ENCODE results near the gene OLFML2A.
"Not testable (repeated sequence)": the region's sequence is repeated elsewhere in the genome, so short reads cannot be mapped to it uniquely, and the experiment has no call there.

OLFML2A gene

DNA sequence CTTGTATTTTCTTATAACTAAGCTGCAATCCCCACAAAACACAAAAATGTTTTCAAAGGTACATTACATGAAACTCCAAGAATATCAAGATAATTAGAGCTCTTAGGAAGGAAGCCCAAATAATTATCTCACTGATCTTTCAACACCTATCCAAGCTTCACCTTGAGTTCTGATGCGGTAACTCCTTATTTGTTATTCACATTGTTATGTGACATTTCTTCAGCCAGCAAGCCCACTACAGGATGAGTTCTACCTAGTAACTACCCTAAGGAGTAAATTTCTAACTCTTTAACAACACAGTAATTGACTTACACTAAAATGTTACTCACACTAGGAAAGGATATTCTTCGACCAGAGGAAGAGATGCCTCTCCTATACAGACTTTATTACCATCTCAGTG lies 15.7 kb upstream of the OLFML2A start:
- DNase-seq (ENCODE audit: low read depth, low spot score), result no peak

DNA sequence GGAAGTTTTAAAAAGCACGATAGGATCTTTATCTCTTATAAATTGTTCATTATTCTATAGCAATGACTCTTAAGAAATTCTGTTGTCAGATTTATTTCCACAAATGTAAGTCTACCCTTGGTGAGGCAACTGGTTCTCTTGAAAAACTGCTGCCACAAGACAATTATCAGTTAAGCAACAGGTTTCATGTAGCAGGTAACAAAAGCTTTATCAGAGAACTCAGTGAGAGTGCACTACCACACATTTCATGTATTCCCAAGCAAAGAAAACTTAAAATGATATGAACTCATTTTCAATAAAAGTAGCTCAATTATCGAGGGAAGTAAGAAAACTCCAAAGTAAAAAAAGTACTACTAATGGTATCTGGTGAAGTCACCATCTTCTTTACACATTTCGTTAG lies 15.2 kb upstream of the OLFML2A start:
- no peak for DNase-seq (ENCODE audit: low read depth, low spot score)

DNA sequence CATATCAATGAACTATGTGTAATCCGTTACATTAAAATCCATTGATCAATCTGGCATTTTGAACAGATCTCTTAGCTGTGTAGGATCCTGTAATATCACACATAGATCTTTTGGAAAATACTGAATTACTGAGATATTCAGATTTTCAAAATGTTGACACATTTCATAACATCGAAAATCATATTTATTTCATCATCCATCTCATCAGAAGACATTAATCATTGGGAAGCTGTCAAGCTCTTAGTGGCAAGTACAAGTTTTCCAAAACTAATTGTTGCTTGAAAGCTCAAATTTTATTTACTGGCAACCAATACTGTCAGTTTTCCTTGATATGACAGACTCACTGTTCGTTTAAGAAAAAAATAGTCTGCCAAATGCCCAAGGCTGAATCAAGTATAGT lies 14.3 kb upstream of the OLFML2A start:
- no peak for DNase-seq (ENCODE audit: low read depth, low spot score)

DNA sequence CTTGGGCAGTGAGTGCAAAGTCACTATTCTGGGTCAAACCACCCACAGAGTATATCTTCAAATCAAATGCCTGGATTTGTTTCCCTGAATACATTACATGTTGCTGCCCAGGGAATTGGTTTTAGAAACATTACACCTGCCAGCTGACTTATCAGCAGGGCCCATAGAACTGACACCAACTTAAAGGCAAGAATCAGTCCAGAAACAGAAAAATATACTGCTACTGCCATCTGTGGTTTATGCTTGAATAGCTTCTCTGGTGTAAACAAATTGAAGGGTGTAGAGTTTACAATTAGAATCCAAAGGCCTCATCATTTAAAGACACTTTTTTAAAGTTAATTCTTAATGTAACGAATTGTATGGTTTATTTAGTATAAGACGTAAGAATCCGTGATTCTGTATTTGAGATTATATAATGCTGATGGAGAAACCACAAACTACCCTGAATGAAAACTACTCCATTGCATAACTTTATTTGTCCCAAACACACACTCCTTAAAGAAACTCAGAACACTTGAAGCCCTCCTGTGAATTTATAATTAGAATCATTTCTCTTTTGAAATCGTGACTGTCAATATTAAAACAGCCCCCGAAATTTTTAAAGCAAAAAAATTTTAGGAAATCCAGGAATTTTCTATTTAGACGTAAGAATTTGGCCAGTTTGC lies 12.0 kb upstream of the OLFML2A start:
- DNase-seq (ENCODE audit: low read depth, low spot score), result no peak

DNA sequence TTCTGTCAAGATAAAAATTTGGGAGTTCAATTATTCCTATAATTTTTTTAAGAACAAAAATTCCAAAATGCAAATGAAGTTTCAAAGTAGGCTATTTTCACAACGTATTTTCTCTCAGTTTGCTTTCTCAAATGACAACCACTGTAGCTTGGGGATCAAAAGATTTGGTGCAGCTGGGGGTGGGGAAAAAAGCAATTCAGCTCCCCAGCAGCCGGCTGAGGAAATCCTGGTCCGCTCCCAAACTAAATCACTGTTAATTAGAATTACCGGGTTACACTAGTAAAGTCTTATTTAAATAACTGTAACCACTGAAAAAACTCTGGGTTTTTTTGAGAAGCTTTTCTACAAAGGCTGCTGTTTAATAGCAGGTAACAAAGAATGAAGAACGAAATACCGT lies 11.5 kb upstream of the OLFML2A start:
- no peak for DNase-seq (ENCODE audit: low read depth, low spot score)

DNA sequence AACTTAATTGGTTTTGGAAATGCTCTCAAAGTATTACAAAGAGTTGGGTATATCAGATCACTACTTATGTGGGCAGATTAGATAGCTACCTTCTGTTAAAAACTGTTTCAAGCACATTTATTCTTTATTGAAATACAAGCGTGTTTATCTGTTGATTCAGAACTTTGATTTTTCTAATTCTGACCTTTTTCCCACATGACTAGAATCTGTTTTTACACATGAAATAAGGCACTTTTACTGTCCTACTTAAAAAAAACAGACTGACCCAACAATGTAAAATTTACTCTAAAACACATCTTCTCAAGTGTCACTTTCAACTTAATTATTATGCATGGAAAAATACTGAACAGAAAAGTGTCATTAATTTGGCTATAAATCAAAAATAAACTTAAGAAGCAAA lies 10.6 kb upstream of the OLFML2A start:
- DNase-seq (ENCODE audit: low read depth, low spot score), result no peak

DNA sequence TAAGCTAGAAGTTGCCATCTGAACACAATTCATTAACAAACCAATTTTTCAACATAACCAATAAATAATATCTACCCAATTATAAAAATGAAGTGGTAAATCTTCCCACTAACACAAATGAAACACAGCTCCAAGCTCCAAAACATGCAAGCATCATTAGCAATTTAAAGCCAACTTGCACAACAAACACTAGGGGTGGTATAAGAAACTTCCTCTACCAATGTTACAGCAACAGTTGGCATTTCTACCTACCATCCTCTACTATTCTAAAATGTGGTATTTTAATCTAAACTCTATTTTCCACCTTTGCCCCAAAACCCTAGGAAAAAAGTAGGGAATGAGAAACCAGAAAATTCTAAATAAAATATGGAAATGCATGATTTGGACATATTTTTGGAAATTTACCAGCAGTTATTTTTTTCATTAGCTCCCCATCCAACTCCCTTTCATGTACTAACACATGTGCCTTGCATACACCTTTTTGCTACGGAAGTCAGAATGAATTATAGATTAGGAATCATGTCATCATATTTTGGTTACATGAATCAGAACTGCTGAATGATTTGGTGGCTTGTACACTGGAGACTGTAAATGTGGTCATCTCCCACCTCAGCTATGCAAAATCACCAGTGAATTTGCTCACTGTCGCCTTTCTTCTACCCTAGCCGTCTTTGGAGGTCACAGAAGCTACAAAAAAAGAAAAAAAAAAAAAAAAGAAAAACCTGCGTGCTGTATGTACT lies 9.9 kb upstream of the OLFML2A start:
- DNase-seq (ENCODE audit: low read depth, low spot score), result no peak

DNA sequence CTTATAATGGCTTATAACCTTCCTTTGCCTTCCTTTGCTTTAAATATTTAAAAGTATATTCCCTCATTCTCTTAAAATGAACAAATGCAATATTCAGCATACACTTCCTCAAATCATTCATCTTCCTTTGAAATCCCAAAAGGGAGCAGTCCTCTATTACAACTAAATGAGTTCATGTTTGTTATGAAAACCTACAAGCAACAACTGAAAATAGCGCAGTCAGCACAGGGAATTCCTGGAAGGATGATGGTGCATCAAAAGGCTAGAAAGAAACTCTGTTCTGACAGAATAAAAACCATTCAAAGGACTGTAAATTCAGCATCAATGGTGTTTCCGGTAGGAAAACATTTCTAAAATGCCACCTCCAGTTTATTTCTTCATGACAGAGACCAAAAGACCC lies 9.1 kb upstream of the OLFML2A start:
- DNase-seq (ENCODE audit: low read depth, low spot score), result no peak

DNA sequence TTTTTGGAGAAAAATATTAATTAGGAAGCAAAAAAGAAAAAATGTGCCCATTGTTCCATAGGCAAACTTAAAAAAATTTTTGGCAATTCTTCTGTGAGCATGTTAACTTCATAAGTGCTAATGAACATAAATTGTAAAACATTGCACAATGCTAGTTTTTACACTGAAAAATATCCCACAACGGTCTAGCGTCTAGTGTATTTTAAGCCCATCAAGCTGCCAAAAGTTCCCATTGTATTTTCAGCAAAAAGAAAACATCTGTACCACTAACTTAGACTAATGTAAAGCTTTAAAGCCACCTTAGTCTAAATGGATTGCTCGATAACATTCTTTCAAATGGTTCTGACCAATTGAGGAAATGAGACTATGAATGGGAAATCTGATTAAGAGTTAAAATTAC lies 8.6 kb upstream of the OLFML2A start:
- no peak for DNase-seq (ENCODE audit: low read depth, low spot score)

DNA sequence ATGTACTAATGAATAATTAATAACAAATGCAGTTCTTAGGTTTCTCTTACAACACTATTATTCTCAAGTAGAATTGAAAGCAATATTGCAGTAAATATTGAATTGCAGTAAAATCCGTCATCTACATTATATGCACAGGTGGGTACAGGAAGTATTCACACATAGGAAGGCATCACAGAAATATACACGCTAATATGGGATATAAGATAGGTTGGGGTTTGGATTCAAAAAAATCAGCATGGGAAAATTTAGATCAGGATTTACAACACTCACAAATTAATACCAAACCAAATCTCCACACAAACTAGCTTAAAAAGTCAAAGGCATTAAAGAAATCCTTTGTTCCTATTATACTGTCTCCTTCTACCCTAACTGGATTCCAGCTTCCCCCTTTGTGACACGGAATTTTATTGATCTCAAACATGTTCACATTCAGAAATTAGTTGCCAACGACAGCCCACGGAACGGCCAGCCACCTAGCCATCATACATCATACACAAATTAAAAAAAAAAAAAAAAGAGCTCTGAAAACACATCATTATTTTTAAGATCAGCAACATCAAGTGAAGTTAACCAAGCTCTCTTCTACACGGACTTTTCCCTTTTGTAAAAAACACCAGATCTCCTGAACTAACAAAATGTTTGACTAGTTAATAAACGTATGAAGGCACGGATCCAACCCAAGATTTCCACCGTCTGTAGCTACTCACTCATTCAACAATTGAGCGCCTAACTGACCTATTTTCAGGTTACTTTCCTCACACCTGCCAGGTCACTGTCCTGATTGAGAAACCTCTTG lies 8.0 kb upstream of the OLFML2A start:
- no peak for DNase-seq (ENCODE audit: low read depth, low spot score)

DNA sequence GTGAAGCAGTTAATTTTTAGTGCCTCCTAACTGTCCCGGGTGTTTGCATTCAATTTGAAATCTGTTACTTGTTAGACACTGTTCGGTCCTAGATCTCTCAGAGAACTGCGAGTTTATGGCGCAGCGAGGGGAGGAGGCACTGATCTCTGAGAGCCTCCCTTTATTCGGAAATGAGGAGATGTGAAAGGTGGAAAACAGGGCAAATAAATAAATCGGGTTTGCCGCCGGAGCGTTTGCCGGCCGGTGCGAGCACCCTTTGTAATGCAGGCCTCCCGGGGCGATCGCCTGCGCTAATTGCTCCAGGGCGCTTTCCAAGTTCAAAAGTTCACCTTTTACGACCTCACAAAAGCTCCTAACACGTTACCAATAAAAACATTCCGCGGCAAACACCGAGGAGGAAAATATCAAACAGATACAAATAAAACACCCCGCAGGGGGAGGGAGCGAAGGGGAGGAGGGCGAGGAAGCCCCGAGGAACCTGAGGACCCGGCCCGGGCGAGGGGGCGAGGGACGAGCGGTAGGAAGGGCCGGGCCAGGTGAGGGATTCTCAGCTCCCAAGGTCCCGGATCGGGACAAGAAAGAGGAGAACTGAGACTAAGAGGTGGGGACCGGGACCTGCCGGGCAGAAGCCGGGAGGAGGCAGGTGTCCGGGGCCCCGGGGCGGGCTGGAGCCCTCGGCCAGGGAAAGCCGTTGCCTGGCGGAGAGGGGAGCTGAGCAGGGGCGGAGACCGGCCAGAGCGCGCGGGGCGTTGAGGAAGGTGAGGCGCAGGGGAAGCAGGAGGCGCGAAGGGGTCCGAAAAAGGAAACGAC lies 7.2 kb upstream of the OLFML2A start:
- DNase-seq (ENCODE audit: low read depth, low spot score), result no peak

DNA sequence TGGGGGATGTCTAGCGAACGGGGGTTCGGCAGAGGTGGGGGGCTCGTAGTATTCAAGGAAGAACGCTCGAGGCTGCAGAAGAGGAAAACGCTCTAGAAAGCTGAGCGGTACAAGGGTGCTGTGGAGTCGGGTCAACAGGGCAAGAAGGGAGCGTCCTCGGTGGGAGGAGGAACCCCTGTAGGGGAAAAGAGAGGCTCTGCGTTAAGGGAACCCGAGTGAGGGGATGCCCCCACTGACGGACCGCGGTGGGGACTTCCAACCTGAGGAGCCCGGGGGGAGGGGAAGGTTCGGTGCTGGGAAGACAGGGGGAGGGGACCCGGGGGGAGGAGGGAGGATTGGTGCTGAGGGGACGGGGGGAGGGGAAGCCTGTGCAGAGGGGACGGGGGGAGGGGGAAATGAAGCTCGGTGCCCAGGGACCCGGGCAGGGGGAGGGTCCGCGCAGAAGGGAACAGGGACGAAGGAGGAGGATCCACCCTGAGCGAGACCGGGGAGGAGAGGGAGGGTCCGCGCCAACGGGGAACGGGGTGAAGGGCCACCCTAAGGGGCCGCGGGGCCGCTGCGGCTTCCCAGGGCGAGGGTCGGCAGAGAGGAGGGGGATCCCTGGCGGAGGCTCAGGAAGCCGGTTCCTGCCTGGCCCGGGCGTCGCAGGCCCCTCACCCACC lies 6.4 kb upstream of the OLFML2A start:
- no peak for DNase-seq (ENCODE audit: low read depth, low spot score)

DNA sequence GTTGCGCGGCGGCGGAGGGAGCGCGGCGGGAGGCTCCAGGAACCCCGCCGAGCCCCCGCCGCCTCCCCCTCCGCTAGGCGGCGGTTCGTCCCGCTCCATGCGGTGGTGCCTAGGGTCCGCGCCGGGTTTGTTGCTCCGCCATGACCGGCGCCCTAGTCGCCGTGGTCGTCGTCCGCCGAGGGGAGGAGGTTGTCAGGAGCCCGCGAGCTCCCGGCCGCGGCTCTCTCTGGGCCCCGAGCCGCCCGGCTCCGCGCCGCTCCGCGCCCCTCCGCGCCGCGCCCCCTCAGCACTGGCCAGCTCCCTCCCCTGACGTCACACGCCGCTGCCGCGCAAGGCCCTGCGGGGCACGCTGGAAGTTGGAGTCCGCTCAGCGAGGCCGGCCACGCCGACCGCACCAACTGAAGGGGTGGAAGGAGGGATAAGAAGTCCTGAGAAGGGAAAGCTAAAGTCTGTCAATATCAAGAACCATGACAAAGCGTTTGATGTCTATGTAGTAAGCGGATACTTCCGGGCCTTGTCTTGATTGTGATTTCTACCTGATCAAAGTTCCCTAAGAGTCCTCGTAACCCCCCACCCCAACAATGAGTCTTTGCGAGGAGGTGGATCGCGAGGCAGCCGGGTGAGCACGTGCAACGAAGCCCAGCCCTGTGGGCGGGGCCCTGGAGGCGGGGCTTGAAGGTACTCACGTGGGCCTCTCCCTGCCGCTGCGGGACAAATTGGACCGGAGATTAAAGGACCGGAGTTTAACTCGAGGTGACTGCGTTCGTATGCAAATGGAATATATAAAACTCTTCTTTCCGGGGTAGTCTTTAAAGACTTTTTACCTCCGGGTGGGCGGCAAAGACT lies 5.7 kb upstream of the OLFML2A start, which contains the start of gene NR6A1:
Gene NR6A1, minus strand, starts transcription at position 291 of the 846 bp plus-strand sequence.
- peak; percentile 90 for DNase-seq (ENCODE audit: low read depth, low spot score)

DNA sequence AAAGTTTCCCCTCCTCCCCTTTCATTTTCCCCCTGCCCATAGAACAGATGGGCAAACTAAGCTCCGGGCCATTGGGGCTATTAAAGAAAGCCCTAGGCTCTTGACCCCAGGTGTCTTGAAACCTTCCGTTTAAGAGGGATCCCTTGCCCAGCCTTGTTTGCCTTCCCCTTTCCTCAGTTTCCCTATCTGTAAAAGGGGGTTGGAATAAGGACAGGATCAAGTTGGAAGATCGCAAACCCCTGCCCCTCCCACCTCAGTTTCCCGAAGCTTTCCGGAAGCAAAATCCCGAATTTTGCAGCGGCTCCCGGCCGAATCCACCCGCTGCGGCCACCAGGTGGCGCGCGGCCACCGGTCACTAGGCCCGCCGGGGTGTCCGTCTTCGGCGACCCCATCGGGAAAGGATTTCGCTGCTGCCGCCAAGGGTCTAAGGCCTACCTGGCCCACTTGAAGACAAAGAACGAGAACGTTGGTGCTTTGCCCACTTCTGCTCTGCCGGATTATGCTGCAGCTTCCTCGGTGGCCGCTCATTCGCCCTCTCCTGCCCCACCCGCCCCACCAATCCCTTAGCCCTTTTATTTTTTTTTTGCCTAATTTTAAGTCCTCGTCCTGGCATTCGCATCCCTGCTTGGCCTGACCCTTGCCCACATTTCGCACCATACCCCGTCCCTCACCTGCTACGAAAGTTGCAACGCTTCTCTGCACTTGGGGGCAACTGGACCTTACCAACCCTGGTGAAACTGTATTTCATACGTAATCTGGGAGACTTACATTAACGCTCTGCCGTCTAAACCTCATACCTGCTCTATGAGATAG lies 4.9 kb upstream of the OLFML2A start:
- no peak for DNase-seq (ENCODE audit: low read depth, low spot score)

DNA sequence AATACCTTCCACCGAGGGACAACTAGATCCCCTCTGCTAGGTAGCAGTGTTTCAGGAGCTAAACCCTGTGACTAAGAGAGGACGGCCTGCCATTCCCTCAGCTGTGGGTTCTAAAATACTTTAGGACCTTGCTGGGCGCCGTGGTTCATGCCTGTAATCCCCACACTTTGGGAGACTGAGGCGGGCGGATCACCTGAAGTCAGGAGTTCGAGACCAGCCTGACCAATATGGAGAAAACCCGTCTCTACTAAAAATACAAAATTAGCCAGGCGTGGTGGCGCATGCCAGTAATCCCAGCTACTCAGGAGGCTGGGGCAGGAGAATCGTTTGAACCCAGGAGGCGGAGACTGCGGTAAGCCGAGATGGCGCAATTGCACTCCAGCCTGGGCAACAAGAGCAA lies 4.1 kb upstream of the OLFML2A start:
- not testable (repeated sequence) for DNase-seq (ENCODE audit: low read depth, low spot score)

DNA sequence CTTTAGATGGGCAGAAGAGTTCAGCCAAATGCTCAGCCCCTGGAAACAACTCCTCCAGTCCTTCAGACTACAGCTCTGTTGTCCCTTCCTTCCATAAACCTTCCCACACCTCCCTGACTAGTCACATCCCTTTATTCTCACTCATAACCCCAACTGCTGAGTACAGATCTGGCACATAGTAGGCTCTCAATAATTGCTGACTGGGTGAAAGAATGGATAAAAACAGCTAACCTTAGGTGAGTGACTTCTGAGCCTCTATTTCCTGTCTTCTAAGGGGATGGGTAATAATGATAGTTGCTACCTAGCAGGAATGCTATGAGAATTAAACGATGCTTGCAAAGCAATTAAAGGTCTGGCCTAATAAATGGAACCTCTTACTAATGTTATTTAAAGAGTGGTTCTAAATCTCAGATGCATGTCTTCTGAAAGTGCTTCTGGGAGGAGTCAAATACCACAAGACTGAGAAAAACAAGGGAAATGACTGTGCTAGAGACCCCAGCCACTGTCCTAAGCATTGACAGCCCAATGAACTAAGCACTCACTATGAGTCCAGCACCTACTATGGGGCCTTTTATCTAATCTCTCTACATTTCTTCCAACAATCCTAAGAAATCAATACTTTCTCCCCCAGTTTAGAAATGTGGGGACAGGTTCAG lies 3.3 kb upstream of the OLFML2A start:
- DNase-seq (ENCODE audit: low read depth, low spot score), result no peak

DNA sequence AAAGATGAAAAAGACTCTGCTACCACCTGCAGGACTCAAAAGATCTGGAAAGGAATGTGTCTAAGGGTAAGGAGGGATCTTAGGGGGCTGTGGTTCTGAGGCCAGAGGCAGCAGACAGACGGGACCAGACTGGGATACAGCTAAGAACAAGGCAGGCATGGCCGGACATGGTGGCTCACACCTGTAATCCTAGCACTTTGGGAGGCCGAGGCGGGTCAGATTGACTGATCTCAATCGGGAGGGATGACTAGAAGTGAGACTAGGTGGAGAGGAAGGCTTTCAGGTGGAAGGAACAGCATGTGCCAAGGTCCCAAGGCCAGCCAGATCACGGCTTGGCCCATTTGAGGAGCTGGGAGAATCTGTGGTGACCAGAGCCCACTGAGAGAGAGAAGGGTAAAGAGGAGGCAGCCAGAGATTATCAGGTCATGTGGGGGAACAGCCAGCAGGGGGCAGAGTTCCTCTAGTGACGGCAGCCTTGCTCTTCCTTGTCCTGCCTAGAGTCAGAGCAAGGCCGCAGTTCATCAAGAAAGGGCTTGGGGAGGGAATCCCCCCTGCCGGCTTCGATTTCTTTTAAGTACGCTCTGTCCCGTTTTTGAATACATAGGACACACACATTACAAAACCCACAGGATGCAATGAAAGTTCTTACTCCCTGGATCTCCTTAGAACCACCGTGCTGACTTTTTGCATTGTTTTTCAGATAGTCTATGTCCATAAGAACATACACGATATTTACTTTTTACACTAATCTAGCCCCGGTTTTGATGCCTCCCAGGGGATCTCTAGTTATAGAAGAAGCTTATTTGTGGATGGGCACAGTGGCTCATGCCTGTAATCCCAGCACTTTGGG lies 2.6 kb upstream of the OLFML2A start:
- DNase-seq (ENCODE audit: low read depth, low spot score), result peak; percentile 68

DNA sequence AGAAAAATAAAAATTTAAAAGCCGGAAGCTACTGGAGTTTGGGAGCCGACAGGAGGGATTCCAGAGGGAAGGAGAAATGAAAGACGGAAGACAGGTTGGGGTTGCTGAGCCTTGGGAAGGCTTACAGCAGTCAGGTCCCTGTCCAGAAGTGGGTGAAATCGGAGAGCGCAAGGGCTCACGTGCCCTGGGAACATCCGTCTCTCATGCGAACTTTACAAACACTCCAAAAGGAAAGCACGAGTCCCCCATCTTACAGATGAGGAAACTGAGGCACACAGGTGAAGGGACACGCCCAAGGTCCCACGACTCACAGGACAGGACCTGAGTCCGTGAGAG lies 347 bp upstream of the OLFML2A start:
- DNase-seq (ENCODE audit: low read depth, low spot score), result no peak
